ENCODE measurements around the gene COBL. TPM values are rescaled to one million over a fixed set of nuclear protein-coding genes. Genes with fewer than 3 reads are reported as not detected.

Gene COBL
- total RNA-seq, 4 donors from 2014 or later: 50.2 to 156 (median 65.1) TPM

GRCh38 chr7:51237446-51238133 is 79.0 kb downstream of the COBL start:
- Histone ChIP-seq H3K27me3 (no peaks in the 10 kb centered on the region), H3K4me3 (no peak overlapping the region), H3K4me1 (no peaks in the 10 kb centered on the region), H3K36me3 (no peaks in the 10 kb centered on the region), H3K9me3 (no peaks in the 10 kb centered on the region), H3K27ac (no peak overlapping the region)
- no peak for DNase-seq (ENCODE audit: low spot score in 2 of 2)
- 77% methylated on average over 7 of the region's 9 CpGs for WGBS
- TF ChIP-seq EP300 (IDR thresholded peaks at IDR 0.05) (no peak), CTCF (IDR thresholded peaks at IDR 0.05) (no peak), POLR2A (IDR thresholded peaks at IDR 0.05) (no peak), POLR2AphosphoS5 (IDR thresholded peaks at IDR 0.05) (no peak)

- no peaks in the 10 kb centered on the region for H3K27me3 ChIP-seq
- H3K27ac ChIP-seq: no peak overlapping the region
- H3K4me3 ChIP-seq: no peak overlapping the region
- H3K9me3 ChIP-seq: no peaks in the 10 kb centered on the region
- DNase-seq (ENCODE audit: low spot score in 2 of 2): no peak
- TF ChIP-seq CTCF (IDR thresholded peaks at IDR 0.05): no peak
- TF ChIP-seq POLR2A (IDR thresholded peaks at IDR 0.05): no peak
- no peak for TF ChIP-seq EP300 (IDR thresholded peaks at IDR 0.05)
- H3K36me3 ChIP-seq: no peaks in the 10 kb centered on the region
- 85% methylated on average over 8 of the region's 8 CpGs for WGBS
- no peaks in the 10 kb centered on the region for H3K4me1 ChIP-seq
Observed at GRCh38 chr7:51236470-51237132, 80.0 kb downstream of the COBL start.

GRCh38 chr7:51235593-51236313 is 80.9 kb downstream of the COBL start:
- Histone ChIP-seq H3K9me3 (no peaks in the 10 kb centered on the region), H3K4me3 (no peak overlapping the region), H3K27ac (no peak overlapping the region), H3K27me3 (no peaks in the 10 kb centered on the region), H3K36me3 (no peaks in the 10 kb centered on the region), H3K4me1 (no peaks in the 10 kb centered on the region)
- 87% methylated on average over 10 of the region's 10 CpGs for WGBS
- DNase-seq (ENCODE audit: low spot score in 2 of 2): no peak
- TF ChIP-seq EP300 (IDR thresholded peaks at IDR 0.05): no peak
- no peak for TF ChIP-seq POLR2AphosphoS5 (IDR thresholded peaks at IDR 0.05)
- no peak for TF ChIP-seq POLR2A (IDR thresholded peaks at IDR 0.05)
- no peak for TF ChIP-seq CTCF (IDR thresholded peaks at IDR 0.05)

GRCh38 chr7:51234609-51235308 is 81.8 kb downstream of the COBL start:
- 93% methylated on average over 8 of the region's 8 CpGs for WGBS
- Histone ChIP-seq H3K4me3 (no peak overlapping the region), H3K27ac (no peak overlapping the region), H3K36me3 (no peaks in the 10 kb centered on the region), H3K9me3 (no peaks in the 10 kb centered on the region), H3K27me3 (no peaks in the 10 kb centered on the region), H3K4me1 (peaks cover 2% of the 10 kb centered on the region)
- TF ChIP-seq CTCF (IDR thresholded peaks at IDR 0.05) (no peak), EP300 (IDR thresholded peaks at IDR 0.05) (no peak), POLR2A (IDR thresholded peaks at IDR 0.05) (no peak), POLR2AphosphoS5 (IDR thresholded peaks at IDR 0.05) (no peak)
- DNase-seq (ENCODE audit: low spot score in 2 of 2): no peak

All from suprapubic skin (tissue), 4 donors.